GM12865 (cell line): ENCODE measurements around the gene TTC28.

Experiments used
- DNase-seq: peaks from one replicate; pipeline ENCODE4 v3.0.0; 2010; ENCODE audit warnings: low read depth
- H3K4me3 ChIP-seq: 2 replicates; pipeline ENCODE4 v1.5.1; 2011; ENCODE audit warnings: mild to moderate bottlenecking, low read depth, low read length, control low read depth
- CTCF ChIP-seq: IDR thresholded peaks from 2 replicates; pipeline ENCODE4 v1.5.1; 2011; ENCODE audit warnings: low read length, control low read depth, low read depth, inconsistent platforms; ENCODE audit not compliant: insufficient read depth; ENCODE audit errors: missing control alignments

TTC28 gene

GRCh38 chr22:28111501-28112189 is 568.0 kb downstream of the TTC28 start:
- no peak for DNase-seq
- TF ChIP-seq CTCF = no peak
- H3K4me3 ChIP-seq = no peak overlapping the region

- no peak for TF ChIP-seq CTCF
- DNase-seq = no peak
- no peak overlapping the region for H3K4me3 ChIP-seq
Observed at GRCh38 chr22:28108851-28109250, 570.8 kb downstream of the TTC28 start.

- H3K4me3 ChIP-seq = no peak overlapping the region
- TF ChIP-seq CTCF = no peak
- DNase-seq = no peak
Observed at GRCh38 chr22:28106617-28107016, 573.0 kb downstream of the TTC28 start.

- no peak for TF ChIP-seq CTCF
- no peak for DNase-seq
Observed at GRCh38 chr22:28105988-28106387, 573.7 kb downstream of the TTC28 start.

GRCh38 chr22:28105413-28105812 is 574.2 kb downstream of the TTC28 start:
- no peak for DNase-seq
- no peak overlapping the region for H3K4me3 ChIP-seq
- TF ChIP-seq CTCF = no peak

More at GRCh38 chr22:28105988-28106387, 573.7 kb downstream of the TTC28 start:
- no peak overlapping the region for H3K4me3 ChIP-seq

GRCh38 chr22:28103596-28103995 is 576.0 kb downstream of the TTC28 start:
- no peak overlapping the region for H3K4me3 ChIP-seq
- DNase-seq = no peak
- no peak for TF ChIP-seq CTCF

GRCh38 chr22:28102151-28102812 is 577.4 kb downstream of the TTC28 start:
- H3K4me3 ChIP-seq = no peak overlapping the region
- TF ChIP-seq CTCF = no peak
- no peak for DNase-seq
